Measurements from ENCODE around the gene CDK1.
"Not testable (repeated sequence)": the region's sequence is repeated elsewhere in the genome, so short reads cannot be mapped to it uniquely, and the experiment has no call there.

CDK1 gene

DNA sequence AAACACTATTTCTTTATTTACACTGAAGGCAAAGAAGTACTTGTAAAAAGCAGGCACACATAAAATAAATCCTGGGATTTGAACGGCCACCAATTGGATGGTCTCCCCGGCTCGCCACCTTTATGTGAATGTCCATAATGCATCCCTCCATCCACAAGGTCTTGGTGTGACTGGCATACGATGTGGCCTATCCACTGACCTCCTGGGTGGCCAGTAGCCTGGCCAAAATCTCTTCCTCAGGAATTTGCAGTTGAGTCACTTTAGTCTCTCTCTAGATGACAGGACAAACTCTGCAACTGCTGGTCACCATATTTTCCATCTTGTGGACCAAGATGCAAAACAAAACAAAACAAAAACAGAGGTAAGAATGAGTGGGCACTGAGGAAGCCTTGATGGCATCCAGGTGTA, 39.1 kb downstream of the CDK1 start:
- DNase-seq, result no peak

DNA sequence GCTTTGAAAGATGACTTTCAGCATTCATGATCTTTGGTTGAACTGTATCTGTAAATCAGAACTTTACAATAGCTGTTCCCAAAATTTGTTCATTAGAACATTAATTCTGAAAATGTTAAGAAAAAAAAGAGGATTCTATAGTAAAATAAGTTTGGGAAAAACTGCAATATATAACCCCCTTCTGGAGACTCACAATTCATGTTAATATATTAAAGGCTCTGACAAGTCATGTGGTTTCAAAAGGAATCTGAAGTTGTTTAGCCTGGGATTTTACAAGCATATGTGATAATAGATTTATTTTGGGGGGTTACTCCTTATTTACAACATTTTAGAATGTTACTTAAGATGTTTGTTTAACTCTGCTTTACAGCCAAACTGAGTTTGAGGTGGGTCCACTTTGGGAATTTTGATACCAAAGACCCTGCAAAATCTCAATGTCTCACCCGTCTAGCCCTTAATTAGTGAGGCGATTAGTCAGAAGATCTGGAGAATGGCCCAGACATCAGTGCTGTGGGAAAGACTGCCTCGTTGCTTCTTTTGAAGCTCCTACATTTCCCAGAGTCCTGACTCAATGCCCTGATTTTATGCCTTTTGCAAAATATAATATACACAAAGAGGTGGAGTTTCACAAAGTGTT, 40.0 kb downstream of the CDK1 start:
- no peak for DNase-seq

DNA sequence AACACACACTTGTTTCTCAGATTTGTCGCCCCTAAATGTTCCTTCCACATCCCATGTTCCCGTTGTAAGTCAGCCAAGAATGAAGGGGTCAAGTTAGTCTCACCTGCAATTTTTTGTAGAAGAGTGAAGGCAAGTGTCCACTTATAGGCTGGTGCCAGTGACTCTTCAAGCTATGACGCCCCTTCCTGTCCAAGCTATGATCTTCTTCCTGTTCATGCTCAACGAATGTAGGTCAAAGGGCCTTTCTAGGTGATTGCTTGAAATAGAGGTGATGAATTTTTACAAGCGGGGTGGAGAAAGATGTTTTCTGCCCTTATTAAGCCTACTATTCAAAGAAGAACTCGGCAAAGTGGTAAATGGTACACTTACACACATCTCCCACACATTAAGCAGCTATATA, 41.0 kb downstream of the CDK1 start:
- DNase-seq, result no peak

DNA sequence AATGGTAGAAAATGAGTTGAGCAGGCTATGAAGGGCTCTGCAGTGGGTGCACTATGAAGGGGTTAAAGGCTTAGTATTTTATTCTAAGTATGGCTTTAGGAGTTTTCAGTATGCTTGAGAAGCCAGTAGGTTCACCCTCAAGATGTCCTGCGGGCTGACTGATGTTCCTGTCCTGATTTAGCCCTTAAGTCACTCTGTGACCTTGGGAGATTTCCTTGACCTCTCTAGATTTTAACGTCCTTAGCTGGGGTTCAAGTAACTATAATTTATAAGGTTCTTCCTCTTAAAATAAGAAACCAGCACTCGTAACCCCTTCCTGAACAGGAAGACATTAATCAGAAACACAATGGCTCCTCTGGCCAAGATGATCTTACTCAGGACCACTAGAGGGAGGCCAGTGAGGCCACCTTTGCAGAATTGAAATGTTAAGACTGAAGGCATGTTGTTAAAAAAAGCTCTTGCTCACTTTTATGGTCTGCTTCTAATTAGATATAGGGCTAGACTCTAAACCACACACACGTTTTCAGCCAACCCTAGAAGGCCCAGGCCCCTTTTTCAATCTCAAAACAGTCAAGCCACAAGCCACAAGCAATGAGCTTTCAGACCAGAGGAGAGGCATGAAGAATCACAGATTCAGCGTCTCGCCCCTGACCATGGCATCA, 41.9 kb downstream of the CDK1 start:
- no peak for DNase-seq

- DNase-seq, result no peak
Measured at GRCh38 chr10:60821656-60822055, 43.4 kb downstream of the CDK1 start.

GRCh38 chr10:60822809-60823208, 44.5 kb downstream of the CDK1 start:
- DNase-seq, result no peak

GRCh38 chr10:60823324-60823723, 45.0 kb downstream of the CDK1 start:
- DNase-seq, result no peak

DNA sequence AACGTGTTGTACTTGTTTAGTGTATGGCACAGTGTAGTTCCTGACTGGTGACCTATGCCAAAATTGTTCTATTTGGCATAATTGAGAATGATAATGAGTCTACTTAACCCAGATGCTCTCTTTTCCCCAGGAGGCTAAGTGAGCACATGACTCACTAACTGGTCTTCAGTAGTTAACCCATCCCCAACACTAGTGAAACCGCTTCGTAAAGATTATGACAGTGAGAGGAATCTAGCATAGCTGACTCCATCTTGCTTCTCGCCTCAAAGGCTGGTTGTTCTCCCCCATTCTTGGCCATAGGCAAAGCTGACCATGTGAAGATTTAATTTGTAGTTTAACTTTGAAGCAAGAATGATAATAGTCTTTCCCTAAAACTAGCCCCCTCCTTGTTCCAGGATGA, 47.2 kb downstream of the CDK1 start:
- DNase-seq, result no peak

DNA sequence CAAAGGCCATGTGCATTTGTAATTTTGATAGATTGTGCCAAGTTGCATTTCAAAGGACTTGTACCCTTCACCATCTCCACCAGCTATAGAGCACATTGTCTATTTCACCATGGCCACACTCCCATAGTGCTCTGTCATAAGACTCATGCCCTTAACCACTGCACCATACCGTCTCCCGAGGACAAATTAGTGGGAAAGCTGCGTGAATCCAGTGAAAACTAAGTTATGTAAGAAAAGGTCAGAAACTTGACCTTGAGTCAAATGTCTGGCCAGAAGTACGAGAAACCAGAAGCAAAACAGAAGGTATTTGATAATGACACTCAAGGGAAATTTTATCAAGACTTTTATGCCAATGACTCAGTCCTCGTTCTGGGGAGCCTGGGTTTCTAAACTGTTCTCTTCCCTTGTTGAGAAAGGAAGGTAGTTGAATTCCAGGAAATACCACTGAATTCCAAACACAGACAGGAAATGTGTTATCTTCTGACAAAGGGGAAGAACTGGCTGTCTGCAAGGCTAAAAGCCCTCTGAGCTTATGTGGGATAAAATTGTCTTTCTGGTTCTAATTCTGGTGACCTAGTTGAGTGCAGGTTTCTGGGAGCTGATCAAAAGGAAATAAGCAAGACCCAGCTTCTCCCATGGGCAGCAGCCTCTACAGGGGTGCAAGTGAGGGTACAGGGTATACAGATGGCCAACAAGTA, 49.7 kb downstream of the CDK1 start:
- no peak for DNase-seq

DNA sequence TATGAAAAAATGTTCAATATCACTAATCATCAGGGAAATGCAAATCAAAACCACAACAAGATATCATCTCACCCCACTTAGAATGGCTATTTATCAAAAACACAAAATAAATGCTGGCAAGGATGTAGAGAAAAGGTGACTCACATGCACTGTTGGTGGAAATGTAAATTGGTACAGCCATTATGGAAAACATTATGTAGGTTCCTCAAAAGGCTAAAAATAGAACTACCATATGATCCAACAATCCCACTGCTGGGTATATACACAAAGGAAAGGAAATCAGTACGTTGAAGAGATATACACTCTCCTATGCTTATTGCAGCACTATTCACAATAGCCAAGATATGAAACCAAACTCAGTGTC, 50.2 kb downstream of the CDK1 start:
- no peak for DNase-seq

- DNase-seq, result not testable (repeated sequence)
Measured at GRCh38 chr10:60832136-60832535, 53.9 kb downstream of the CDK1 start.

DNA sequence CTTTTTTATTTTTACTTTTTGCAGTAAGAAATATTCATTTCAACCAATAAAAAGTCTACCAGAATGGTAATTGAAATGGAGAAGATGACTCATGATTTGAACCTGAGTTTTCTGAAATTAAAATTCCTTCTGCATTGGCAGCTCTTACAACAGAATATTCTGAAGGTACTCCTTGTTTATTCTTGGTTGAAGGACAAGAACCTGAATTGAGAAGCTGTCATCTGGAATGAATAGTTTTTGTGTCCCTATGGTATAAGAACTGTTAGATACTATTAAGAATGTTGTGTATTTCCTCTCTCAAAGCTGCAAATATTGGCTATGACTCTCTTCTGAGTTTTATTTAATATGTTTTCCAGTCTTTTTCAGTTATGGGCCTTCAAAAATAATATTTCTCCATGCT, 56.1 kb downstream of the CDK1 start:
- no peak for DNase-seq

GRCh38 chr10:60835049-60835448, 56.8 kb downstream of the CDK1 start:
- no peak for DNase-seq

- DNase-seq, result not testable (repeated sequence)
Measured at GRCh38 chr10:60841227-60841626, 62.9 kb downstream of the CDK1 start.

- no peak for DNase-seq
Measured at GRCh38 chr10:60842694-60843093, 64.4 kb downstream of the CDK1 start.

All from cortex of kidney (tissue), 1 donor.